ENCODE measurements around the gene ELFN1. TPM values are rescaled to one million over a fixed set of nuclear protein-coding genes. Genes with fewer than 3 reads are reported as not detected.

The ELFN1 gene
- total RNA-seq, 2 donors from 2014 or later: 0.12 to 0.40 TPM

- H3K36me3 ChIP-seq: no peaks in the 10 kb centered on the region
- DNase-seq: no peak
- no peaks in the 10 kb centered on the region for H3K9me3 ChIP-seq
- H3K27ac ChIP-seq: no peak overlapping the region
- intact Hi-C loops (cut with DNase I): no loop called here
- H3K9ac ChIP-seq (ENCODE audit: low read depth in 2 of 2, low read length in 2 of 2): no peak overlapping the region
- peaks cover 9% of the 10 kb centered on the region for H3K27me3 ChIP-seq
- H3K4me3 ChIP-seq: no peak overlapping the region
- H3K4me1 ChIP-seq: no peaks in the 10 kb centered on the region
- TF ChIP-seq, protein P1, sequence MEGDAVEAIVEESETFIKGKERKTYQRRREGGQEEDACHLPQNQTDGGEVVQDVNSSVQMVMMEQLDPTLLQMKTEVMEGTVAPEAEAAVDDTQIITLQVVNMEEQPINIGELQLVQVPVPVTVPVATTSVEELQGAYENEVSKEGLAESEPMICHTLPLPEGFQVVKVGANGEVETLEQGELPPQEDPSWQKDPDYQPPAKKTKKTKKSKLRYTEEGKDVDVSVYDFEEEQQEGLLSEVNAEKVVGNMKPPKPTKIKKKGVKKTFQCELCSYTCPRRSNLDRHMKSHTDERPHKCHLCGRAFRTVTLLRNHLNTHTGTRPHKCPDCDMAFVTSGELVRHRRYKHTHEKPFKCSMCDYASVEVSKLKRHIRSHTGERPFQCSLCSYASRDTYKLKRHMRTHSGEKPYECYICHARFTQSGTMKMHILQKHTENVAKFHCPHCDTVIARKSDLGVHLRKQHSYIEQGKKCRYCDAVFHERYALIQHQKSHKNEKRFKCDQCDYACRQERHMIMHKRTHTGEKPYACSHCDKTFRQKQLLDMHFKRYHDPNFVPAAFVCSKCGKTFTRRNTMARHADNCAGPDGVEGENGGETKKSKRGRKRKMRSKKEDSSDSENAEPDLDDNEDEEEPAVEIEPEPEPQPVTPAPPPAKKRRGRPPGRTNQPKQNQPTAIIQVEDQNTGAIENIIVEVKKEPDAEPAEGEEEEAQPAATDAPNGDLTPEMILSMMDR (IDR thresholded peaks at IDR 0.05): no peak
Measured at GRCh38 chr7:1753564-1753867, 83.4 kb downstream of the ELFN1 start.

DNA sequence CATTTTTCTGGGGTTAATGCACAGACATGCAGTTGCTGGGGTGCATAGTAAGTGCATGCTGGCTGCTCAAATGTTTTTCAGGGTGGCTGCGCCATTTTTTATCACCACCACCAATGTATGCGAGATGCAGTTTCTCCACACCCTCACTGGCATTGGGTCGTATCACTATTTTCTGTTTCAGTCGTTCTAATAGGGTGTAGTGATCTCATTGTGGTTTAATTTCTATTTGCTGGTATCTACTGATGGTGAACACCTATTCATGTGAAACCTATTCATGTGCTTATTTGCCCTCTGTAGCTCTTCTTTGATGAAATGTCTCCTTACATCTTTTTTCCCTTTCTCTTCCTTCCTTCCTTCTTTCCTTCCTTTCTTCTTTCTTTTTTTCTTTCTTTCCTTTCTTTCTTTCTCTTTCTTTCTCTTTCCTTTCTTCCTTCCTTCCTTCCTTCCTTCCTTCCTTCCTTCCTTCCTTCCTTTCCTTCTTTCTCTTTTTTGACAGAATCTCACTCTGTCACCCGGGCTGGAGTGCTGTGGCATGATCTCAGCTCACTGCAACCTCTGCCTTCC is 84.3 kb downstream of the ELFN1 start:
- intact Hi-C loops (cut with DNase I): no loop called here
- H3K9ac ChIP-seq (ENCODE audit: low read depth in 2 of 2, low read length in 2 of 2): no peak overlapping the region
- no peak for DNase-seq
- no peaks in the 10 kb centered on the region for H3K4me1 ChIP-seq
- H3K27ac ChIP-seq: no peak overlapping the region
- H3K36me3 ChIP-seq: no peaks in the 10 kb centered on the region
- TF ChIP-seq, protein P1 (IDR thresholded peaks at IDR 0.05): no peak
- no peaks in the 10 kb centered on the region for H3K9me3 ChIP-seq
- H3K27me3 ChIP-seq: no peaks in the 10 kb centered on the region
- H3K4me3 ChIP-seq: no peak overlapping the region

GRCh38 chr7:1755783-1756625 is 85.9 kb downstream of the ELFN1 start:
- Histone ChIP-seq H3K27ac (no peak overlapping the region), H3K36me3 (no peaks in the 10 kb centered on the region), H3K4me1 (no peaks in the 10 kb centered on the region), H3K9me3 (no peaks in the 10 kb centered on the region), H3K27me3 (no peaks in the 10 kb centered on the region), H3K4me3 (no peak overlapping the region), H3K9ac (ENCODE audit: low read depth in 2 of 2, low read length in 2 of 2) (no peak overlapping the region)
- no peak for DNase-seq
- intact Hi-C loops (cut with DNase I): no loop called here
- TF ChIP-seq, protein P1 (IDR thresholded peaks at IDR 0.05): no peak

GRCh38 chr7:1757601-1758000 is 87.5 kb downstream of the ELFN1 start:
- Histone ChIP-seq H3K36me3 (no peaks in the 10 kb centered on the region), H3K27me3 (no peaks in the 10 kb centered on the region), H3K4me3 (no peak overlapping the region), H3K27ac (no peak overlapping the region), H3K4me1 (no peaks in the 10 kb centered on the region), H3K9me3 (no peaks in the 10 kb centered on the region), H3K9ac (ENCODE audit: low read depth in 2 of 2, low read length in 2 of 2) (no peak overlapping the region)
- TF ChIP-seq, protein P1 (IDR thresholded peaks at IDR 0.05): no peak
- intact Hi-C loops (cut with DNase I): no loop called here
- no peak for DNase-seq

- TF ChIP-seq, protein P1 (IDR thresholded peaks at IDR 0.05): peak; percentile 12
- H3K9ac ChIP-seq (ENCODE audit: low read depth in 2 of 2, low read length in 2 of 2): no peak overlapping the region
- no peaks in the 10 kb centered on the region for H3K27me3 ChIP-seq
- no peak overlapping the region for H3K4me3 ChIP-seq
- no peak for DNase-seq
- H3K27ac ChIP-seq: no peak overlapping the region
- intact Hi-C loops (cut with DNase I): no loop called here
- no peaks in the 10 kb centered on the region for H3K9me3 ChIP-seq
- H3K4me1 ChIP-seq: no peaks in the 10 kb centered on the region
- no peaks in the 10 kb centered on the region for H3K36me3 ChIP-seq
Measured at GRCh38 chr7:1758028-1758858, 88.2 kb downstream of the ELFN1 start.

All from colonic mucosa (tissue), 4 donors.